HCT116 (cell line): ENCODE results near the gene SLC66A2. TPM values are rescaled to one million over a fixed set of nuclear protein-coding genes. Genes with fewer than 3 reads are reported as not detected.

Experiments used
- ATAC-seq: fragments of 200-7000 bp; cut with Tn5 transposase; 2 replicates; pipeline ENCODE4 v1.9.1; 2020; ENCODE audit warnings: mild to moderate bottlenecking, moderate library complexity
- BruUV-seq: library from RNA; stranded (reverse); fragments of 400-500 nt; replicated peaks from 2 replicates; lab custom pipeline; 2021; lab: Mats Ljungman, UMichigan
- CTCF ChIA-PET: fragments of 300-600 bp; sonication (Branson Sonifier 250); formaldehyde crosslinking; loops from one replicate; lab custom pipeline; 2021; ENCODE audit warnings: antibody characterized with exemption; lab: Charles Lee
- POLR2A ChIA-PET: fragments of 300-600, 350-600 bp; sonication (Branson Sonifier 250); formaldehyde crosslinking; loops from one replicate; lab custom pipeline; 2021; ENCODE audit warnings: antibody characterized with exemption; lab: Charles Lee
- RAD21 ChIA-PET, 2 experiments: fragments of 300-600 bp; sonication (Branson Sonifier 250); formaldehyde crosslinking; loops; one replicate each; lab custom pipeline; 2023; ENCODE audit warnings: low total read pairs in 2 of 2; ENCODE audit not compliant: uncharacterized antibody in 2 of 2, unreplicated experiment in 2 of 2, low non-redundant PET in 1 of 2; lab: Charles Lee
- DNase-seq: peaks from one replicate; pipeline ENCODE4 v3.0.0-alpha.2; 2010; ENCODE audit warnings: low read depth, low spot score
- H2AFZ ChIP-seq: fragments of 200-600 bp; shearing (Covaris generic), sonication (generic); 2 replicates; pipeline ENCODE4 v1.6.1; 2017; ENCODE audit warnings: low read depth, mixed run types, mixed read lengths, antibody characterized with exemption, low read length; ENCODE audit not compliant: poor library complexity, severe bottlenecking
- H3K27ac ChIP-seq: 2 replicates; pipeline ENCODE4 v1.5.1; 2012; ENCODE audit warnings: low read depth, low read length
- H3K27me3 ChIP-seq: fragments of 200-600 bp; sonication (generic); 2 replicates; pipeline ENCODE4 v1.6.1; 2016; ENCODE audit warnings: mixed run types, low read length, mixed read lengths; ENCODE audit not compliant: insufficient read depth
- H3K36me3 ChIP-seq, 2 experiments: fragments of 200-500 bp in 1 of 2; fragments of 200-600 bp in 1 of 2; sonication (Bioruptor generic) in 1 of 2; sonication (generic) in 1 of 2; 2 replicates each; pipeline versions ENCODE4 v1.5.1 to v1.6.1; 2014 to 2016; ENCODE audit warnings: low read length in 2 of 2, inconsistent platforms in 1 of 2, mixed read lengths in 1 of 2, mixed run types in 1 of 2; ENCODE audit not compliant: insufficient read depth in 2 of 2, control insufficient read depth in 1 of 2
- H3K4me1 ChIP-seq, 2 experiments: fragments of 200-600 bp in 1 of 2; sonication (generic) in 1 of 2; 2 replicates each; pipeline versions ENCODE4 v1.5.1 to v1.6.1; 2012 to 2017; ENCODE audit warnings: low read length in 2 of 2, inconsistent platforms in 1 of 2, mild to moderate bottlenecking in 1 of 2, mixed read lengths in 1 of 2, mixed run types in 1 of 2, moderate library complexity in 1 of 2; ENCODE audit not compliant: insufficient read depth in 2 of 2, control insufficient read depth in 1 of 2
- H3K4me2 ChIP-seq: fragments of 200-600 bp; sonication (generic); 2 replicates; pipeline ENCODE4 v1.6.1; 2017; ENCODE audit warnings: mixed run types, low read length, mixed read lengths
- H3K4me3 ChIP-seq, 2 experiments: fragments of 200-600 bp in 1 of 2; sonication (generic) in 1 of 2; replicated peaks in 1 of 2; 2 replicates each; pipeline ENCODE4 v1.5.1; 2011 to 2016; ENCODE audit warnings: low read length in 2 of 2, control low read depth in 1 of 2, low read depth in 1 of 2, mild to moderate bottlenecking in 1 of 2, mixed read lengths in 1 of 2, mixed run types in 1 of 2
- H3K79me2 ChIP-seq: fragments of 200-600 bp; sonication (generic); 2 replicates; pipeline ENCODE4 v1.6.1; 2017; ENCODE audit warnings: mild to moderate bottlenecking, mixed run types, low read length, moderate library complexity, mixed read lengths; ENCODE audit not compliant: insufficient read depth
- H3K9ac ChIP-seq: fragments of 200-600 bp; sonication (generic); 2 replicates; pipeline ENCODE4 v1.6.1; 2016; ENCODE audit warnings: low read length, mixed read lengths
- H3K9me2 ChIP-seq: fragments of 200-600 bp; sonication (generic), shearing (Covaris generic); 2 replicates; pipeline ENCODE4 v1.6.1; 2017; ENCODE audit warnings: mixed run types, mild to moderate bottlenecking, moderate library complexity; ENCODE audit not compliant: insufficient read depth
- H3K9me3 ChIP-seq, 2 experiments: fragments of 200-500 bp in 1 of 2; fragments of 200-600 bp in 1 of 2; sonication (Bioruptor generic) in 1 of 2; sonication (generic) in 1 of 2; 2 replicates each; pipeline ENCODE4 v1.6.1; 2014 to 2017; ENCODE audit warnings: low read length in 2 of 2, mixed read lengths in 2 of 2, inconsistent platforms in 1 of 2, low read depth in 1 of 2, mild to moderate bottlenecking in 1 of 2, mixed run types in 1 of 2, moderate library complexity in 1 of 2; ENCODE audit not compliant: control insufficient read depth in 1 of 2, insufficient read depth in 1 of 2
- H4K20me1 ChIP-seq: fragments of 200-600 bp; sonication (generic), shearing (Covaris generic); 2 replicates; pipeline ENCODE4 v1.6.1; 2017; ENCODE audit warnings: mixed run types, mild to moderate bottlenecking, moderate library complexity; ENCODE audit not compliant: insufficient read depth
- ATF3 ChIP-seq: IDR thresholded peaks from 2 replicates; pipeline ENCODE4 v1.6.1; 2012
- CEBPB ChIP-seq: IDR thresholded peaks from 2 replicates; pipeline ENCODE4 v1.6.1; 2012; ENCODE audit warnings: low read depth
- EZH2 ChIP-seq: fragments of 200-600 bp; sonication (generic); IDR thresholded peaks from 2 replicates; pipeline ENCODE4 v1.6.1; 2017; ENCODE audit warnings: antibody characterized with exemption, mixed run types
- EZH2phosphoT487 ChIP-seq: fragments of 200-600 bp; IDR thresholded peaks from 2 replicates; pipeline ENCODE4 v1.6.1; 2018; ENCODE audit warnings: antibody characterized with exemption, borderline replicate concordance
- MAX ChIP-seq: IDR thresholded peaks from 2 replicates; pipeline ENCODE4 v1.6.1; 2012
- POLR2A ChIP-seq: IDR thresholded peaks from 2 replicates; pipeline ENCODE4 v1.7.0; 2011; ENCODE audit warnings: borderline replicate concordance; ENCODE audit not compliant: insufficient read depth, insufficient read length; ENCODE audit errors: extremely low read depth
- REST ChIP-seq: IDR thresholded peaks from 2 replicates; pipeline ENCODE4 v1.6.1; 2012; ENCODE audit warnings: low read depth
- SIN3A ChIP-seq: IDR thresholded peaks from 2 replicates; pipeline ENCODE4 v1.6.1; 2012; ENCODE audit warnings: low read depth
- SP1 ChIP-seq: IDR thresholded peaks from 2 replicates; pipeline ENCODE4 v1.6.1; 2012; ENCODE audit warnings: low read depth
- SRF ChIP-seq: IDR thresholded peaks from 2 replicates; pipeline ENCODE4 v1.6.1; 2012; ENCODE audit warnings: low read depth
- ZFX ChIP-seq: fragments of 450-650 bp; IDR thresholded peaks from 2 replicates; pipeline ENCODE4 v1.6.1; 2017
- ZNF274 ChIP-seq: fragments of 200-500 bp; sonication (Bioruptor generic); IDR thresholded peaks from 2 replicates; pipeline ENCODE4 v1.6.1; 2014; ENCODE audit warnings: mild to moderate bottlenecking, low read depth, low read length, inconsistent platforms
- intact Hi-C: fragments of 100-400 bp; cut with micrococcal nuclease; formaldehyde crosslinking; loops from 2 replicates; pipeline ENCODE4 v1.10.0; 2022
- total RNA-seq: library from RNA; stranded (reverse); gene quantifications from one replicate; pipeline ENCODE4 v1.2.1, GENCODE V29; 2021; ENCODE audit not compliant: unreplicated experiment

SLC66A2 gene
- total RNA-seq, 1 experiment from 2014 or later = 44.9 TPM

GRCh38 chr18:79917169-79917852 lies 34.1 kb downstream of the SLC66A2 start:
- CTCF ChIA-PET = no interaction called here
- peaks cover 33% of the 10 kb centered on the region for H3K79me2 ChIP-seq
- no TSS peak for BruUV-seq

More at GRCh38 chr18:79917169-79917852, 34.1 kb downstream of the SLC66A2 start:
- no peak for TF ChIP-seq REST
- no peak for TF ChIP-seq ZFX
- no peak for TF ChIP-seq ZNF274
- TF ChIP-seq SIN3A = no peak
- no peak for TF ChIP-seq POLR2A
- TF ChIP-seq EZH2 = no peak
- TF ChIP-seq SP1 = no peak
- no peak for TF ChIP-seq SRF
- no peak for TF ChIP-seq MAX
- TF ChIP-seq CEBPB = no peak
- no peak for TF ChIP-seq EZH2phosphoT487
- TF ChIP-seq ATF3 = no peak
- H3K9me2 ChIP-seq = no peaks in the 10 kb centered on the region
- ATAC-seq (no peak), DNase-seq (no peak)
- H3K4me2 ChIP-seq = no peak overlapping the region
- no peak overlapping the region for H3K27ac ChIP-seq
- no peak overlapping the region for H3K4me3 ChIP-seq
- H3K9me3 ChIP-seq = no peaks in the 10 kb centered on the region
- ChIA-PET POLR2A (no interaction called here), RAD21 (no interaction called here)
- H3K4me1 ChIP-seq = no peaks in the 10 kb centered on the region
- no peaks in the 10 kb centered on the region for H4K20me1 ChIP-seq
- no peaks in the 10 kb centered on the region for H3K27me3 ChIP-seq
- intact Hi-C loops = no loop called here
- H2AFZ ChIP-seq = no peak overlapping the region
- peaks cover 0 to 13% of the 10 kb centered on the region in 2 experiments; a peak in 1 of 4 replicates for H3K36me3 ChIP-seq
- no peak overlapping the region for H3K9ac ChIP-seq
